ENCODE results near the gene LOXL1. TPM values are rescaled to one million over a fixed set of nuclear protein-coding genes. Genes with fewer than 3 reads are reported as not detected.

Gene LOXL1
- total and polyA plus RNA-seq, 11 donors, result 20.7 to 79.5 (median 30.4) TPM

DNA sequence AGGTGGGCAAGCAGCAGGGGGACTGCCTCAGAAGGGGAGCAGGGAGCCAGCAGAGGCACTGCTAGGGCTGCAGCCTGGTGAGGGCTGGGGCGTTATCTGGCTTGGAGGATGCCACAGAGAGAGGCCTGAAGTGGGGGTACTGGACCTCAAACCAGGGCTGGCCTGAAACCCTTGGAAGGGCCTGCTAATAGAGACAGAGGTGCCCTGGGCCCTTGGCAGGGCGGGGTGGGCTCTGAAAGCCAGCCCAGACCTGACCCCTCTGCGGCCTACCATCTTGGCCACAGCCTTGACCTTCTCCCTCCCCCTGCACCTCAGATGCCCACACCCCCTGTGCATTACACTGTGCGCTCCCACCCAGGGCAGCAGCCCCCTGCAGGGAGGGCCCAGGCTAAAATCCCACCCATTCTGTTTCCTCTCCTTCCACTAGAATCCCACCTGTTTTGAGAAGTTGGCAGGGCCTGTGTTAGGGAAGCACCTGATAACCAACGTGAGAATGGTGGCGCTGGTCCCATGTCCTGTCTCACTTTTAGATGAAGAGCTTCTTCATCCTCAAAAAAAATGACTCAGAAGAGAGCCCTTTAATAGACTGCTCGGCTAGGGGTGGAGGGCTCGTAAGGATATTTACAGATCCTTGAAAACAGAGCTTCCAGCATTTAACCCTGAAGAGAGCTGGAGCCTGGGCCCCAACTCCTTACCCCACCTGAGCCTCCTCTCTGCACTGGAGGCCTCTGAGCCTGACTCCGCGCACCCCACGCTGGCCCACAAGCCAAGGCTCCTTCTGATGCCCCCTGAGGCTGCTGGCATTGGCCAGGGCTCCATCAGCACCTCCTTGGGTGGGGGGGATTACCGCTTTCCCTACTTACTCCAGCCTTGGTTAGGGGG, 29.8 kb downstream of the LOXL1 start:
- H3K36me3 ChIP-seq, result peaks cover 0 to 9% (median 0%) of the 10 kb centered on the region in 9 donors
- intact Hi-C loops (cut with DNase I), result loop anchor here in 1 of 10 donors (10.0 kb wide), 1 partner anchor 61 kb away; no protein-coding TSS in a partner anchor
- peak in 1 of 5 donors; percentile 16 for DNase-seq
- H3K4me1 ChIP-seq, result peaks cover 8 to 53% (median 35%) of the 10 kb centered on the region in 12 donors
- H3K27me3 ChIP-seq, result no peaks in the 10 kb centered on the region
- TF ChIP-seq POLR2A (IDR thresholded peaks at IDR 0.05), result no peak
- TF ChIP-seq, protein P1, sequence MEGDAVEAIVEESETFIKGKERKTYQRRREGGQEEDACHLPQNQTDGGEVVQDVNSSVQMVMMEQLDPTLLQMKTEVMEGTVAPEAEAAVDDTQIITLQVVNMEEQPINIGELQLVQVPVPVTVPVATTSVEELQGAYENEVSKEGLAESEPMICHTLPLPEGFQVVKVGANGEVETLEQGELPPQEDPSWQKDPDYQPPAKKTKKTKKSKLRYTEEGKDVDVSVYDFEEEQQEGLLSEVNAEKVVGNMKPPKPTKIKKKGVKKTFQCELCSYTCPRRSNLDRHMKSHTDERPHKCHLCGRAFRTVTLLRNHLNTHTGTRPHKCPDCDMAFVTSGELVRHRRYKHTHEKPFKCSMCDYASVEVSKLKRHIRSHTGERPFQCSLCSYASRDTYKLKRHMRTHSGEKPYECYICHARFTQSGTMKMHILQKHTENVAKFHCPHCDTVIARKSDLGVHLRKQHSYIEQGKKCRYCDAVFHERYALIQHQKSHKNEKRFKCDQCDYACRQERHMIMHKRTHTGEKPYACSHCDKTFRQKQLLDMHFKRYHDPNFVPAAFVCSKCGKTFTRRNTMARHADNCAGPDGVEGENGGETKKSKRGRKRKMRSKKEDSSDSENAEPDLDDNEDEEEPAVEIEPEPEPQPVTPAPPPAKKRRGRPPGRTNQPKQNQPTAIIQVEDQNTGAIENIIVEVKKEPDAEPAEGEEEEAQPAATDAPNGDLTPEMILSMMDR (IDR thresholded peaks at IDR 0.05), result no peak
- H3K9me3 ChIP-seq, result no peaks in the 10 kb centered on the region
- peak overlapping the region in 4 of 12 donors; percentile 5 to 57 (median 38) for H3K27ac ChIP-seq
- 87 to 89% (median 88%) methylated on average over 11 to 12 of the region's 12 CpGs for WGBS, 4 donors
- no peak overlapping the region for H3K4me3 ChIP-seq
- peak in 1 of 4 donors; percentile 1 for ATAC-seq

DNA sequence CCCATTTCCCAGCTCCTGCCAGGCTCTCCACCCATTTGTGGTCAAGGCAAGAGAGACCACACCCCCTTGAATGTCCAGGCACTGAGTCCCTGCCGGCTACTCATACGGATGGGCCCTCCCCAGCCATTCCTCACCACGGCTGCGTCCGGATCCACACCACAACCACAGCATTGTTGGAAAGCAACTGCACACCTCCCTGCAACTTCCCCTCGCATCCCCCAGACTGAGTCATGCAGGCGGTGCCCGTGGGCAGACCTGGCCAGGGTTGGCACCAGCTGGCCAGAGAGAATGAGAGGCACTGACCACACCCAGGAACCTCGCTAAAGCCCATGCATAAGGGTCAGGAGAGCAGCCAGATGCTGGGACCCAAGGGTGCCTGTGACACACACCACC, 30.5 kb downstream of the LOXL1 start:
- H3K27me3 ChIP-seq, result no peaks in the 10 kb centered on the region
- WGBS, 4 donors, result 56 to 80% (median 60%) methylated on average over 9 of the region's 9 CpGs
- no peak overlapping the region for H3K4me3 ChIP-seq
- ATAC-seq, result peak; percentile 12 to 66 (median 30)
- intact Hi-C loops (cut with DNase I), result loop anchor here in 1 of 10 donors (10.0 kb wide), 1 partner anchor 62 kb away; no protein-coding TSS in a partner anchor
- peak overlapping the region in 4 of 12 donors; percentile 28 to 57 (median 39) for H3K27ac ChIP-seq
- H3K9me3 ChIP-seq, result no peaks in the 10 kb centered on the region
- peaks cover 0 to 9% (median 0%) of the 10 kb centered on the region in 9 donors for H3K36me3 ChIP-seq
- peak in 1 of 5 donors; percentile 47 for DNase-seq
- H3K4me1 ChIP-seq, result peaks cover 2 to 47% (median 30%) of the 10 kb centered on the region in 12 donors
- TF ChIP-seq POLR2A (IDR thresholded peaks at IDR 0.05), result no peak
- TF ChIP-seq, protein P1 (IDR thresholded peaks at IDR 0.05), result no peak

DNA sequence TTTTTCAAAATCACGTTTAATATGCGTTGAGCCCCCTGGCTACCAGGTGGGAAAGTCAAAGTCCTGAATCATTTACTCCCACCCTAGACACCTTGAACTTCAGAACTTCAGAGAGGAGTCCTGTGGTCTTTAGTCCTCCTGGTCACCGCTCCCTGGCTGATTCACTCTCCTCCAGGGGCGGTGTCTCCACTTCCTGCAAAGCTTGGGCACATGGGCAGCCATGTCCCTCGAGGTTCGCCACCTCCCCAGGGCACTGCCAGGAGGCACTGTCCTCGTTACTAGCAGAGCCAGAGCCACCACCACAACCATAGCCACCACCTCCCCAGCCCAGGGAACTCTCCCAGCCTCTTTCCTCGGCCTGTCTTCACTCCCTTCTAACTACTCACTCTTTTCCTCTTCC, 31.0 kb downstream of the LOXL1 start:
- Histone ChIP-seq H3K9me3 (no peaks in the 10 kb centered on the region), H3K36me3 (peaks cover 0 to 8% (median 0%) of the 10 kb centered on the region in 9 donors), H3K27me3 (no peaks in the 10 kb centered on the region), H3K4me1 (peaks cover 0 to 42% (median 24%) of the 10 kb centered on the region in 12 donors), H3K27ac (peak overlapping the region in 4 of 12 donors; percentile 28 to 57 (median 39)), H3K4me3 (no peak overlapping the region)
- DNase-seq, result no peak
- no peak for ATAC-seq
- intact Hi-C loops (cut with DNase I), result loop anchor here in 1 of 10 donors (10.0 kb wide), 1 partner anchor 62 kb away; no protein-coding TSS in a partner anchor
- no peak for TF ChIP-seq POLR2A (IDR thresholded peaks at IDR 0.05)
- TF ChIP-seq, protein P1 (IDR thresholded peaks at IDR 0.05), result no peak
- WGBS, 4 donors, result 83 to 88% (median 85%) methylated on average over 8 of the region's 8 CpGs

DNA sequence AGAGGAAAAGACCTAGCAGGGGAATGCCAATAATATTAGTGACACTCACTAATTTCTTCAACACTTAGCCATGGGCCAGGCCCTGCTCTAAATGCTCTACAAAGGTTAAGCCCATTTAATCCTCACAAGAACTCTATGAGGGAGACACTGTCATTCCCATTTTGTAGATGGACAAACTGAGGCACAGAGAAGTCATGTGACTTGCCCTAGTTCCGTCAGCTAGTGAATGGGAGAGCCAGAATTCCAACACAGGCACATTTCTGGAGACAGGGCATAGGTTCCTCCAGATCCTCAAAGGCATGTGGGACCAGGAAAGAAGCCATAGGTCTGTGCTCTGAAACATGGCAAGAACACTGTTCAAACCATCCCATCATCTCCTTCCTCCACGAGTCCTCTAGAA, 31.5 kb downstream of the LOXL1 start:
- ATAC-seq (no peak), DNase-seq (no peak)
- TF ChIP-seq POLR2A (IDR thresholded peaks at IDR 0.05), result no peak
- TF ChIP-seq, protein P1 (IDR thresholded peaks at IDR 0.05), result no peak
- intact Hi-C loops (cut with DNase I), result loop anchor here in 1 of 10 donors (10.0 kb wide), 1 partner anchor 63 kb away; no protein-coding TSS in a partner anchor
- Histone ChIP-seq H3K4me3 (no peak overlapping the region), H3K9me3 (no peaks in the 10 kb centered on the region), H3K4me1 (peaks cover 0 to 37% (median 19%) of the 10 kb centered on the region in 12 donors), H3K27ac (peak overlapping the region in 1 of 12 donors; percentile 28), H3K36me3 (peaks cover 0 to 3% (median 0%) of the 10 kb centered on the region in 9 donors), H3K27me3 (no peaks in the 10 kb centered on the region)
- 86 to 90% (median 88%) methylated on average over 2 of the region's 2 CpGs for WGBS, 4 donors

Data from heart left ventricle (tissue), 16 donors.